Bronchial epithelial cell (primary cell): ENCODE results near the gene TBC1D9. TPM values are rescaled to one million over a fixed set of nuclear protein-coding genes. Genes with fewer than 3 reads are reported as not detected.

Experiments used
- DNase-seq: peaks from one replicate; pipeline ENCODE4 v3.0.0-alpha.2; 2010; ENCODE audit warnings: low read depth
- FAIRE-seq: peaks from 2 replicates; lab custom pipeline; 2011; peaks lifted over from hg19 to GRCh38; lab: Jason Lieb, UNC
- H3K27me3 ChIP-seq: 2 replicates; pipeline ENCODE4 v1.5.1; 2011; ENCODE audit warnings: low read length; ENCODE audit not compliant: control insufficient read depth, insufficient read depth
- H3K36me3 ChIP-seq: 2 replicates; pipeline ENCODE4 v1.5.1; 2011; ENCODE audit warnings: low read length; ENCODE audit not compliant: control insufficient read depth, insufficient read depth
- H3K4me3 ChIP-seq: 2 replicates; pipeline ENCODE4 v1.5.1; 2011; ENCODE audit warnings: mild to moderate bottlenecking, low read depth, low read length, control low read depth
- CTCF ChIP-seq: IDR thresholded peaks from 2 replicates; pipeline ENCODE4 v1.5.1; 2011; ENCODE audit warnings: mild to moderate bottlenecking, moderate library complexity, low read length, control low read depth, inconsistent platforms; ENCODE audit not compliant: insufficient read depth, severe bottlenecking
- total RNA-seq: library from RNA; depleted of rRNA; stranded (reverse); fragments of >200 nt; gene quantifications from 2 replicates; pipeline ENCODE4 v1.2.1, GENCODE V29; 2014

The TBC1D9 gene
- total RNA-seq, 1 donor from 2014 or later, result 17.1 TPM

- TF ChIP-seq CTCF, result peak; percentile 38
- Histone ChIP-seq H3K4me3 (no peak overlapping the region), H3K27me3 (no peaks in the 10 kb centered on the region), H3K36me3 (no peaks in the 10 kb centered on the region)
- FAIRE-seq, result no peak
- DNase-seq, result peak; percentile 49
Observed at GRCh38 chr4:140743194-140743931, 12.8 kb downstream of the TBC1D9 start.

GRCh38 chr4:140742838-140743193 lies 13.4 kb downstream of the TBC1D9 start:
- FAIRE-seq, result no peak

GRCh38 chr4:140740906-140741670 lies 15.1 kb downstream of the TBC1D9 start:
- Histone ChIP-seq H3K27me3 (no peaks in the 10 kb centered on the region), H3K4me3 (no peak overlapping the region), H3K36me3 (no peaks in the 10 kb centered on the region)
- FAIRE-seq (no peak), DNase-seq (no peak)
- TF ChIP-seq CTCF, result no peak

More at GRCh38 chr4:140742838-140743193, 13.4 kb downstream of the TBC1D9 start:
- no peak for TF ChIP-seq CTCF
- Histone ChIP-seq H3K36me3 (no peaks in the 10 kb centered on the region), H3K27me3 (no peaks in the 10 kb centered on the region), H3K4me3 (no peak overlapping the region)
- DNase-seq, result no peak

GRCh38 chr4:140740422-140740821 lies 15.8 kb downstream of the TBC1D9 start:
- TF ChIP-seq CTCF, result no peak
- no peaks in the 10 kb centered on the region for H3K27me3 ChIP-seq
- H3K36me3 ChIP-seq, result no peaks in the 10 kb centered on the region
- FAIRE-seq, result no peak
- no peak for DNase-seq
- H3K4me3 ChIP-seq, result no peak overlapping the region

GRCh38 chr4:140739971-140740370 lies 16.2 kb downstream of the TBC1D9 start:
- FAIRE-seq, result no peak
- H3K36me3 ChIP-seq, result no peaks in the 10 kb centered on the region
- no peak for TF ChIP-seq CTCF
- no peaks in the 10 kb centered on the region for H3K27me3 ChIP-seq
- no peak for DNase-seq
- no peak overlapping the region for H3K4me3 ChIP-seq
